ENCODE results near the gene MTERF4.

MTERF4 gene

GRCh38 chr2:241048149-241048948 lies 53.7 kb downstream of the MTERF4 start:
- no peak for DNase-seq

GRCh38 chr2:241047253-241048010 lies 54.7 kb downstream of the MTERF4 start:
- no peak for DNase-seq
